ENCODE results near the gene CEP85.

Gene CEP85

DNA sequence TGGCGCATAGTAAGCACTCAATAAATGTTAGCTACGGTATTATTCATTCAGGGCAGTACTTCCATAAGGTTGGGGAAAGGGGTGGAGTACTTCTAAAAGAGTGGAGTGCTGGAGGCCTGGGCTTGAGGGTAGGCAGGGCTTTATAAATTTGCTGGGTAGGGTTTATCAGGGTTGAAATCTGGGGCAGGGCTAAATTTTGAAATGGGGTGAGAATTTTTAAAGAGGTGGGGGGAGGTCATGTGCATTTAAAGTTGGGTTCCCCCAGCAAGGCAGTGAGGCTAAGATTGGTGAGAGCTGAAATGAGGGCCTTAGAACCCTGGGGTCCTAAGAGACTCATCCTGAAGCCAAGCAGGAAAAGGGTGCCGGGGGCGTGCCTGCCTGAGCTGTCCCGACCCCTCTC, 33.6 kb upstream of the CEP85 start:
- H3K4me3 ChIP-seq (ENCODE audit: low read length): no peak overlapping the region
- no peak overlapping the region for H3K9ac ChIP-seq (ENCODE audit: low read depth, low read length)
- no peaks in the 10 kb centered on the region for H3K36me3 ChIP-seq (ENCODE audit: insufficient read depth, low read length)
- no peak overlapping the region for H3K4me2 ChIP-seq (ENCODE audit: low read length)
- no peaks in the 10 kb centered on the region for H3K4me1 ChIP-seq (ENCODE audit: control insufficient read depth, insufficient read depth, low read length)
- H3K27me3 ChIP-seq (ENCODE audit: control insufficient read depth, insufficient read depth, low read length): peaks cover 41% of the 10 kb centered on the region
- no peaks in the 10 kb centered on the region for H3K9me3 ChIP-seq (replicated peaks; ENCODE audit: low read length)

DNA sequence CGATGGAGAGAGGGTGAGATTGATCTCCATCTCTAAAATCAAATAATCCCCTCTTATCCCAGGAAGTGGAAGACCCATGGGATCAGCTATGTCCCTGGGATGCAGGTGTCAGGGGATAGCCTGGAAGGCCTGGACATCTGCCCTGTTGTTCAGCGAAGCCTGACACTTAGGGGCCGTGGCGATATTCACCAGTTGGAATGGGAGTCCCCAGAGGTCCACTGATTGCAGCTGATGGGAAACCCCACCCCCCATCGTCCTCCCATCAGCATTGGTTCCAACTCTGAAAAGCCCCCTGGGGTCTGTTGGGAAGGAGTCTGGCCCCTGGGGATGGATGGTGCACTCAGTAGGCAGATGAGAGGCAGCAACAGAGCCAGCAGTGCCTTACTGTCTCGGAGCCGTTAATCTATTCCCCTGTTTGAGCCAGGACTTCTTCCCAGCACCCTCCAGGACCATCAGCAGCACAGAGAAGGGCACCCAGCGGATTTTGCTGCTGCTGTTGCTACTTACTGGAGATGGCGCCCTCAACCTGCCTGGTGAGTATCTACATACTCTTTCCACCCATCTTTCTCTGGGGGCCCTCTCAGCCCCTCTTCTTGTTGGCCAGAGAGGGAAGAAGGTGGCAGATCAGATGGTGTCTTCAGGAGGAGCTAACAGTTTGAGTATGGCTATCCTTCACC, 30.2 kb upstream of the CEP85 start:
- Histone ChIP-seq H3K4me1 (ENCODE audit: control insufficient read depth, insufficient read depth, low read length) (no peaks in the 10 kb centered on the region), H3K27me3 (ENCODE audit: control insufficient read depth, insufficient read depth, low read length) (peaks cover 23% of the 10 kb centered on the region), H3K36me3 (ENCODE audit: insufficient read depth, low read length) (no peaks in the 10 kb centered on the region), H3K9ac (ENCODE audit: low read depth, low read length) (no peak overlapping the region), H3K4me2 (ENCODE audit: low read length) (no peak overlapping the region), H3K9me3 (replicated peaks; ENCODE audit: low read length) (no peaks in the 10 kb centered on the region), H3K4me3 (ENCODE audit: low read length) (no peak overlapping the region)

DNA sequence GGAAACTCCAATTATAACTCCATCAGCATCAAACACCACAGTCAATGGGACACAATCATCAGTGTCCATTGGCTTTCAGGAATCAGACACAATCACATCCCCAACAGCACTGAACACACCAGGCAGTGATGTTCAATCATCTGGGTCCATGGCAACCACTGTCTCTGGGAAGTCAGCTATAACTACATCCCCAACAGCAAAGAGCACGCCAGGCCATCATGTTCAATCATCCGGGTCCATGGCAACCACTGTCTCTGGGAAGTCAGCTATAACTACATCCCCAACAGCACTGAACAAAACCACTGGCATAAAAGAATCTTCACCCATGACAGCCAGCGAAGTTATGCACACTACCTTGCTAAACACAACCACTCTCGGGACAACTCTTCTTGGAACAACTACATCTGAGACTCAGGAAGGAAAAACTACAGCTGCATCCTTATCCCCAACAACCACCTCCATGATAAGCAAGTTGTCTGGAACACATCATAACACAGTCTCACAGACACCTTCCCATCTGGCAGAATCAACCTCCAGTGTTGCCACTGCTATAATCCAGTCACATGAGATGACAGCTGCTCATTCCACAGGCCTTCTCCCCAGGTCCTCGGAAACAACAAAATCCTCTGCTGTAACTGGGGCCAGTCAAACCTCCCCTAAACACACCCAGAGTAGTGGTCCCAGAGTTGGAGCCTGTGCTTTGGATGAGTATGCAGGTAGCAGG, 23.7 kb upstream of the CEP85 start:
- H3K4me3 ChIP-seq (ENCODE audit: low read length): no peak overlapping the region
- H3K36me3 ChIP-seq (ENCODE audit: insufficient read depth, low read length): no peaks in the 10 kb centered on the region
- no peak overlapping the region for H3K4me2 ChIP-seq (ENCODE audit: low read length)
- H3K9me3 ChIP-seq (replicated peaks; ENCODE audit: low read length): no peaks in the 10 kb centered on the region
- H3K9ac ChIP-seq (ENCODE audit: low read depth, low read length): no peak overlapping the region
- H3K4me1 ChIP-seq (ENCODE audit: control insufficient read depth, insufficient read depth, low read length): no peaks in the 10 kb centered on the region
- H3K27me3 ChIP-seq (ENCODE audit: control insufficient read depth, insufficient read depth, low read length): peaks cover 31% of the 10 kb centered on the region

DNA sequence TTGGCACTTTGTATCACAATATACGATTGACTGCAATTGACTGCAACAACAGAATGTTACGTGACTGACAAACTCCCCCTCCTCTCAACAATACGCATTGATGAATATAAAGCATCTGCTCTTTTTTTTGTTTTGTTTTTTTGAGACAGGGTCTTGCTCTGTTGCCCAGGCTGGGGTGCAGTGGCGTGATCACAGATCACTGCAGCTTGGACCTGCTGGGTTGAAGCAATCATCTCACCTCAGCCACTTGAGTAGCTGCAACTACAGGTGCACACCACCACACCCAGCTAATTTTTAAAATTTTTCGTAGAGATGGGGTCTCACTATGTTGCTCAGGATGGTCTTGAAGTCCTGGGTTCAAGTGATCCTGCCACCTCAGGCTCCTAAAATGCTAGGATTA, 21.3 kb upstream of the CEP85 start:
- no peaks in the 10 kb centered on the region for H3K4me1 ChIP-seq (ENCODE audit: control insufficient read depth, insufficient read depth, low read length)
- H3K36me3 ChIP-seq (ENCODE audit: insufficient read depth, low read length): no peaks in the 10 kb centered on the region
- H3K27me3 ChIP-seq (ENCODE audit: control insufficient read depth, insufficient read depth, low read length): peaks cover 48% of the 10 kb centered on the region
- no peak overlapping the region for H3K4me2 ChIP-seq (ENCODE audit: low read length)
- no peak overlapping the region for H3K9ac ChIP-seq (ENCODE audit: low read depth, low read length)
- H3K9me3 ChIP-seq (replicated peaks; ENCODE audit: low read length): no peaks in the 10 kb centered on the region
- no peak overlapping the region for H3K4me3 ChIP-seq (ENCODE audit: low read length)

DNA sequence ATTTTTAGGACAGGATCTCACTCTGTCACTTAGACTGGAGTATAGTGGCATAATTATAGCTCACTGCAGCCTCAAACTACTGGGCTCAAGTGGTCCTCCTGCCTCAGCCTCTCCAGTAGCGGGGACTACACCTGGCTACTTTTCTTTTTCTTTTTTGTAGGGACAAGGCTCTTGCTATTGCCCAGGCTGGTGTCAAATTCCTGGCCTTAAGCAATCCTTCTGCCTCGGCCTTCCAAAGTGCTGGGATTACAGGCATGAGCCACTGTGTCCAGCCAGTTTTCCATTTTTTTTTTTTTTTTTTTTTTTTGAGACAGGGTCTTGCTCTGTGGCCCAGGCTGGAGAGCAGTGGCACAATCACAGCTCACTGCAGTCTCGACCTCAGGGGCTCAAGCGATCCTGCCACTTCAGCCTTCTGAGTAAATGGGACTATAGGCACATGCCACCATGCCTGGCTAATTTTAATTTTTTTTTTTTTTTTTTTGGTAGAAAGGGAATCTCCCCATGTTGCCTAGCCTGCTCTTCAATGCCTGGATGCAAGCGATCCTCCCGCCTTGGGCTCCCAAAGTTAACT, 20.6 kb upstream of the CEP85 start:
- Histone ChIP-seq H3K9ac (ENCODE audit: low read depth, low read length) (no peak overlapping the region), H3K4me3 (ENCODE audit: low read length) (no peak overlapping the region), H3K9me3 (replicated peaks; ENCODE audit: low read length) (no peaks in the 10 kb centered on the region), H3K27me3 (ENCODE audit: control insufficient read depth, insufficient read depth, low read length) (peaks cover 48% of the 10 kb centered on the region), H3K4me1 (ENCODE audit: control insufficient read depth, insufficient read depth, low read length) (no peaks in the 10 kb centered on the region), H3K36me3 (ENCODE audit: insufficient read depth, low read length) (no peaks in the 10 kb centered on the region), H3K4me2 (ENCODE audit: low read length) (no peak overlapping the region)

DNA sequence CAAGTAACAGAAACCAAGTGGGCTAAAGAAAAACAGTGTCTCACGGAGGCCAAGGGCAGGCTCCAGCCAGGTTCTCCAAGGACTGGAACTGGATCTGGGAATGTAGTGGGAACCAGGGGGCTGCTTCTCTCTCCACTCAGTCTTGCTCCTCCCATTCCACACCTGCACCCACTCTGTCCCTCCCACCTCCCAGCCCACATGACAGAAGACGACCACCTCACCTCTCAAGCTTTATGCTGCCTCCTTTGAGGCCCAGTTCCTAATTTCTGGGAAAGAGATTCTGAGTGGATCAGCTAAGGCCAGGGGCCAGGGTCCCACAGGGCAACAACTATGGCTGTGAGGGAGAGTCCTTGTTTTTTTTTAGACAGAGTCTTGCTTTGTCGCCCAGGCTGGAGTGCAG, 18.8 kb upstream of the CEP85 start:
- Histone ChIP-seq H3K36me3 (ENCODE audit: insufficient read depth, low read length) (no peaks in the 10 kb centered on the region), H3K4me1 (ENCODE audit: control insufficient read depth, insufficient read depth, low read length) (no peaks in the 10 kb centered on the region), H3K9me3 (replicated peaks; ENCODE audit: low read length) (no peaks in the 10 kb centered on the region), H3K4me2 (ENCODE audit: low read length) (no peak overlapping the region), H3K4me3 (ENCODE audit: low read length) (no peak overlapping the region), H3K9ac (ENCODE audit: low read depth, low read length) (no peak overlapping the region), H3K27me3 (ENCODE audit: control insufficient read depth, insufficient read depth, low read length) (peaks cover 48% of the 10 kb centered on the region)

DNA sequence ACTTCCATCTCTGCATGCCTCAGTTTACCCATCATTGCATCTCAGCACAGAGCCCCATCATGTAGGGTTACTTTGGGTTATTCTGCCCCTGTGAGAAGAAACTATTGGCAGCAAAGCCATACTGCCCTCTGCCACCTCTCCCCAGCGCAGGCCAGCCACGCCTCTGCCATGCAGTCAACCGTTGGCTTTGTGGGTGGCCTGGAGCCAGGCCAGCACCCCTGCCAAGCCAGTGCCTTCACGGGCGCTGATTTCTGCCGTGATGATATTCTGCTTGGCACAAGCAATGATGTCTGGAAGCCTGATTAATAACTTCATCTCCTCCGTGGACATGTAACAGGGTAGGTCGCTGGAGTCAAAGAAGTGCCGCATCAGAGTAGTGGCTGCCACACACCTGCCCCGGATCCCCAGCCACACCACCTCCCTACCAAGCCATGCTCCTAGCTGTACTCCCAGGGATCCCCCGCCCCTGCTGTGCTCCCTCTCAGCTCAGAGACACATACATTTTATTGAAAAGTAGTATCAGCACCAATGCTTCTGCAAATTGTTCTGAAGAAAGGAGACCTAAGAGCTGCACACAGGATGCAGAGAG, 15.0 kb upstream of the CEP85 start:
- Histone ChIP-seq H3K4me1 (ENCODE audit: control insufficient read depth, insufficient read depth, low read length) (no peaks in the 10 kb centered on the region), H3K27me3 (ENCODE audit: control insufficient read depth, insufficient read depth, low read length) (peaks cover 39% of the 10 kb centered on the region), H3K9ac (ENCODE audit: low read depth, low read length) (no peak overlapping the region), H3K9me3 (replicated peaks; ENCODE audit: low read length) (no peaks in the 10 kb centered on the region), H3K4me3 (ENCODE audit: low read length) (no peak overlapping the region), H3K36me3 (ENCODE audit: insufficient read depth, low read length) (no peaks in the 10 kb centered on the region), H3K4me2 (ENCODE audit: low read length) (no peak overlapping the region)

DNA sequence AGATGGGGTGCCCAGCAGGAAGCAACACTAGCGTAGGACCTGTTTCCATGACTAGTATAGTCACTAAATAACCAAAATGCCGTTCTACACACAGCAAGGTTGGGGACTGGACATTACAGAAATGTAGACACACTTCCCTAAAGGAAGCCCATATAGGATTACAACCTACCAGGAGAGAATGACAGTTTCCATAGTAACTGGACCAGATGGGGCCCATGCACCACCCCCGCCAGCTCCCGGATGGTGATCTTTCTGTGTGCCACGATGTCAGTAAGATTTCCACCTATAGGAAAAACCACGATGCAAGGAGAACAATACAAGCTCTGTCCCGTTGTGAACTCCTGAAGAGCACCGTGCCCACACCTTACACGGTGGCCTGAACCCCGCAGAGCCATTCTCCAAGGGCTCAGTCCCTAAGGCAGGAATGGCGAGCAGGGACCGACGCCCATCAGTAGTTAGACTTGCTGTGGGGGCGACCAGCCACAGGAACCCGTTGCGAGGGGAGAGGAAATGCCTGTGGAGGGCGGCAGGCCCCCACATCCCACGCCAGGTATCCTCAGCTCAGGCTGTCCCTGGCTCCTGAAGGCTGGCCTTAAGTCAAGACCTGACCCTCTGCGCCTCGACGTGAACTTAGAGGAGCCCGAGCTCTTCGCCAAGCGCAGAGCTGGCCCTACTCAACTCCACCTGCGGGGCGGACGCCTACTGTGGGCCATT, 13.6 kb upstream of the CEP85 start:
- Histone ChIP-seq H3K27me3 (ENCODE audit: control insufficient read depth, insufficient read depth, low read length) (peaks cover 44% of the 10 kb centered on the region), H3K36me3 (ENCODE audit: insufficient read depth, low read length) (no peaks in the 10 kb centered on the region), H3K9me3 (replicated peaks; ENCODE audit: low read length) (no peaks in the 10 kb centered on the region), H3K4me1 (ENCODE audit: control insufficient read depth, insufficient read depth, low read length) (peaks cover 4% of the 10 kb centered on the region), H3K4me3 (ENCODE audit: low read length) (no peak overlapping the region), H3K9ac (ENCODE audit: low read depth, low read length) (no peak overlapping the region), H3K4me2 (ENCODE audit: low read length) (no peak overlapping the region)

DNA sequence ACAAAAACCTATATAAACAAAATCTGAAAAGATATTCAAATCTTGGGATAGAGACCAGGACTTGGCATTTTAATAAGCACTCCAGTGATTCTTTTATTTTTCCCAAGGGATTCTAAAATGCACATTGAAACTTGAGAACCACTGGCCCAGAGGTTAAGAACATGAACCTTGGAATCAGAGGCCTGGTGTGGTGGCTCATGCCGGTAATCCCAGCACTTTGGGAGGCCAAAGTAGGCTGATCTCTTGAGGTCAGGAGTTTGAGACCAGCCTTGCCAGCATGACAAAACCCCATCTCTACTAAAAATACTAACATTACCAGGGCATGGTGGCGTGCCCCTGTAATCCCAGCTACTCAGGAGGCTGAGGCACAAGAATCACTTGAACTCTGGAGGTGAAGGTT, 12.9 kb upstream of the CEP85 start:
- Histone ChIP-seq H3K4me3 (ENCODE audit: low read length) (no peak overlapping the region), H3K9me3 (replicated peaks; ENCODE audit: low read length) (no peaks in the 10 kb centered on the region), H3K9ac (ENCODE audit: low read depth, low read length) (no peak overlapping the region), H3K36me3 (ENCODE audit: insufficient read depth, low read length) (no peaks in the 10 kb centered on the region), H3K4me2 (ENCODE audit: low read length) (no peak overlapping the region), H3K4me1 (ENCODE audit: control insufficient read depth, insufficient read depth, low read length) (peaks cover 7% of the 10 kb centered on the region), H3K27me3 (ENCODE audit: control insufficient read depth, insufficient read depth, low read length) (peaks cover 43% of the 10 kb centered on the region)

DNA sequence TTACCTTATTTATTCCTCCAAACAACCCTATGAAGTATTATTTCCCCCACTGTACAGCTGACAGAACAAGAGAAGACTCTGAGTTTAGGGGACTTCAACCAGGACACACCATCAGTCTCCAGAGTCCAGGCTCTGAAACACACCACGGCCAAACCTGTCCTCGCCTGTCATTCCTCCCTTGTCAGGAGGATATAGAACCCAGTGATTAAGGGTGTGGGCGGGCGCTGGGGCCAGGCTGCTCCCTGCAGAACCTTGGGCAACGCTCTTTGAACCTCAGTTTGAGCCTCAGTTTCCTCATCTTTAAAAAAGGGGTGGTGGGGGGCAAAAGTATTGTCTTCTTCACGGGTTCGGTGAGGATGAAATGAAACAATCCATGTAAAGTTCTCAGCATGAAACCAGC, 9.4 kb upstream of the CEP85 start:
- peaks cover 7% of the 10 kb centered on the region for H3K4me1 ChIP-seq (ENCODE audit: control insufficient read depth, insufficient read depth, low read length)
- peak overlapping the region; percentile 89 for H3K4me2 ChIP-seq (ENCODE audit: low read length)
- peaks cover 44% of the 10 kb centered on the region for H3K27me3 ChIP-seq (ENCODE audit: control insufficient read depth, insufficient read depth, low read length)
- H3K9ac ChIP-seq (ENCODE audit: low read depth, low read length): no peak overlapping the region
- peak overlapping the region; percentile 63 for H3K4me3 ChIP-seq (ENCODE audit: low read length)
- no peaks in the 10 kb centered on the region for H3K36me3 ChIP-seq (ENCODE audit: insufficient read depth, low read length)
- H3K9me3 ChIP-seq (replicated peaks; ENCODE audit: low read length): no peaks in the 10 kb centered on the region
